Stimulated activated naive CD8-positive, alpha-beta T cell treated with anti-CD3 and anti-CD28 coated beads, Interleukin-15, Interleukin-2, amounts not matched to agents 100 ng/mL and 50 ng/mL, for 24 hours (primary cell): Measurements from ENCODE around the gene TDRD9.
A peak's percentile ranks its signal among the peaks of the same experiment; 100 is the strongest.
"Not testable (repeated sequence)": the region's sequence is repeated elsewhere in the genome, so short reads cannot be mapped to it uniquely, and the experiment has no call there.

Source experiments
- H3K27ac Mint-ChIP-seq: one replicate; pipeline ENCODE4 v1.8.0; 2021; ENCODE audit warnings: mild to moderate bottlenecking, mixed read lengths
- H3K27me3 Mint-ChIP-seq: one replicate; pipeline ENCODE4 v1.8.0; 2021; ENCODE audit warnings: mixed read lengths
- H3K36me3 Mint-ChIP-seq: one replicate; pipeline ENCODE4 v1.8.0; 2021; ENCODE audit warnings: low read depth, mixed read lengths
- H3K4me1 Mint-ChIP-seq: one replicate; pipeline ENCODE4 v1.8.0; 2021; ENCODE audit warnings: low read depth, mixed read lengths
- H3K4me3 Mint-ChIP-seq: one replicate; pipeline ENCODE4 v1.8.0; 2021; ENCODE audit warnings: mild to moderate bottlenecking, mixed read lengths
- H3K9me3 Mint-ChIP-seq: one replicate; pipeline ENCODE4 v1.8.0; 2021; ENCODE audit warnings: mixed read lengths

The TDRD9 gene

GRCh38 chr14:103973354-103973753, 45.1 kb downstream of the TDRD9 start:
- Mint-ChIP-seq H3K4me3 (no peak overlapping the region), H3K36me3 (no peaks in the 10 kb centered on the region), H3K4me1 (no peaks in the 10 kb centered on the region), H3K27ac (no peak overlapping the region), H3K27me3 (no peaks in the 10 kb centered on the region), H3K9me3 (no peaks in the 10 kb centered on the region)

GRCh38 chr14:103974575-103974974, 46.3 kb downstream of the TDRD9 start:
- Mint-ChIP-seq H3K36me3 (no peaks in the 10 kb centered on the region), H3K4me3 (no peak overlapping the region), H3K27me3 (no peaks in the 10 kb centered on the region), H3K9me3 (no peaks in the 10 kb centered on the region), H3K27ac (no peak overlapping the region), H3K4me1 (no peaks in the 10 kb centered on the region)

GRCh38 chr14:103980623-103981238, 52.5 kb downstream of the TDRD9 start:
- H3K4me3 Mint-ChIP-seq, H3K9me3 Mint-ChIP-seq, H3K27ac Mint-ChIP-seq, H3K36me3 Mint-ChIP-seq, H3K4me1 Mint-ChIP-seq: not testable (repeated sequence)
- H3K27me3 Mint-ChIP-seq, result peaks cover 13% of the 10 kb centered on the region

- Mint-ChIP-seq H3K27me3 (peaks cover 25% of the 10 kb centered on the region), H3K4me3 (no peak overlapping the region), H3K27ac (no peak overlapping the region), H3K9me3 (peaks cover 7% of the 10 kb centered on the region), H3K4me1 (no peaks in the 10 kb centered on the region), H3K36me3 (peaks cover 3% of the 10 kb centered on the region)
These were observed 55.9 kb downstream of the TDRD9 start for GRCh38 chr14:103984196-103984595.

DNA sequence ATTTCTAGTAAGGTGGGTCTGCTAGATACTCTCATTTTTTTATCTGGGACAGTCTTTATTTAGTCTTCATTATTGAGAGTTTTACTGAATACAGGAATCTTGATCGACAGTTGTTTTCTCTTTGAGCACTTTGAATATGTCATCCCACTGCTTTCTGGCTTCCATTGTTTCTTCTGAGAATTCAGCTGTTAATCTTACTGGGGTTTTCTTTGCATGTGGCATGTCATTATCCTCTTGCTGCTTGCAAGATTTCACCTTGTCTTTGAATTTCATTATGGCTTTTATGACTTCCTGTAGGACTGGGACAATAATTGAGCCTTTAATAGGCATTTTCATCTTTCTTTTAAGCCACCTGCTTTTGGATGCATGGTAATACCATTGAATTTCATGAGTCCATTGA, 60.8 kb downstream of the TDRD9 start:
- Mint-ChIP-seq H3K36me3 (peaks cover 5% of the 10 kb centered on the region), H3K4me3 (no peak overlapping the region), H3K9me3 (peaks cover 10% of the 10 kb centered on the region), H3K4me1 (no peaks in the 10 kb centered on the region), H3K27me3 (peaks cover 33% of the 10 kb centered on the region), H3K27ac (no peak overlapping the region)

GRCh38 chr14:103989964-103990363, 61.7 kb downstream of the TDRD9 start:
- H3K36me3 Mint-ChIP-seq, result peaks cover 5% of the 10 kb centered on the region

DNA sequence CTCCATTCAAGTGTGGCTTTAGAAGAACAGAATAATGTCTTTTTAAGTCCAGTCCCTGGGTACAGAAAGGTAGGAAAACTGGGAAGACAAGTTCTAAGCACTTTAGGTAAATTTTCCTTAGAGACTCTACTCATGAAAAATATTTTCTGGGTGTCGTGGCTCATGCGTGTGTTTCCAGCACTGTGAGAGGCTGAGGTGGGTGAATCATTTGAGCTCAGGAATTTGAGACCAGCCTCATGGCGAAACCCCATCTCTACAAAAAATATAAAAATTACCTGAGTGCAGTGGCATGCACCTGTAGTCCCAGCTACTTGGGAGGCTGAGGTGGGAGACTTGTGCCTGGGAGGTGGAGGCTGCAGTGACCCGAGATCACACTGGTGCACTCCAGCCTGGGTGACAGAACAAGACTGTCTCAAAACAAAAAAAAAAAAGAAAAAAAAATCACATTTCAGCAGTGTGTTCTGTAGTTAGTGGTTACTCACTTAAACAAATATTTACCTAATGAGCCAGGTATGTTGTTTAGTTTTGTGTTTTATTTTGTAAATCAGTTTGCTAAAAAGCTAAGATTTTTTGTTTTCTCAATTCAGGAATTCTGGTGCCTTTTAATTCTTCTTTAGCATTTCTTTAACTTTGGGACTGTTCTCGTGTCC, 66.4 kb downstream of the TDRD9 start:
- no peak overlapping the region for H3K4me3 Mint-ChIP-seq
- H3K27ac Mint-ChIP-seq, result no peak overlapping the region
- no peaks in the 10 kb centered on the region for H3K4me1 Mint-ChIP-seq
- H3K36me3 Mint-ChIP-seq, result no peaks in the 10 kb centered on the region
- H3K27me3 Mint-ChIP-seq, result peaks cover 15% of the 10 kb centered on the region
- no peaks in the 10 kb centered on the region for H3K9me3 Mint-ChIP-seq

More at GRCh38 chr14:103989964-103990363, 61.7 kb downstream of the TDRD9 start:
- Mint-ChIP-seq H3K27me3 (peaks cover 31% of the 10 kb centered on the region), H3K27ac (no peak overlapping the region), H3K4me1 (no peaks in the 10 kb centered on the region), H3K4me3 (no peak overlapping the region), H3K9me3 (peaks cover 10% of the 10 kb centered on the region)

DNA sequence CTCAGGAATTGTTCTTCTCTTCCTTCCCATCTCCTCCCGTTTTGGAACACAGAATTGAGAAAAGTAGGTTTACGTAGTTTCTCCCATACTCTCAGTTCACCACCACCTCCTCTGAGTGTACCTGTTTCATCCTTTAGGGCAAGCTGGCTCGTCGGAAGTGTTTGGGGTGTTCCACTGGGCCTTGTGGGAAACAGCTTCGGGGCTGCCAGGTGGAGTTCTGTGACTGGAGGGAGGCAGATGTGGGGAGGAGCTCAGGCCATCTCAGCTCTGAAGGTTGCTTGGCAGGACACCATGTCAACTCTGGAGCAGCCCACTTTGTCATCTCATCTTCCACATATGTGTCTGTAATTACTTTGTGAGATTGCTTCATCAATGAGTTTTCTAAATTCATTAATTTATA, 67.6 kb downstream of the TDRD9 start:
- Mint-ChIP-seq H3K9me3 (no peaks in the 10 kb centered on the region), H3K27me3 (peaks cover 9% of the 10 kb centered on the region), H3K27ac (no peak overlapping the region), H3K4me1 (no peaks in the 10 kb centered on the region), H3K36me3 (no peaks in the 10 kb centered on the region), H3K4me3 (no peak overlapping the region)

DNA sequence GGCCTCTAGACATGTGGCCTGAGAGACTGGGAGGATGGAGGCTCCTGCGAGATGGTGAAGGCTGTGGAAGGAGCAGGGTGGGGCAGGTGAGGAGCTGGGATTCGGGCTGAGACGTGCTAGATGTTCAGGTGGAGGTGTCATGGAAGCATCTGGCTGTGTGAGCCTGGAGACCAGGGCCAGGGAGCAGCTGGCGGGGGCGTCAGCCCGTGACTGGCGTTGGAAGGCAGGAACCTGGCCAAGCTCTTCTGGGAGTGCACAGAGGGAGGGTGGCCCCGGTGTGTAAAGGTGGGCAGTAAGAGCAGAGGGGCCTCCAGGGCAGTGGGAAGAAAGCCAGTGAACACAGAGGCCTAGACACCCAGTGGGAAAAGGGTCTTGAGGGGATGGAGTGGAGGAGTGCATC, 69.1 kb downstream of the TDRD9 start:
- Mint-ChIP-seq H3K9me3 (no peaks in the 10 kb centered on the region), H3K36me3 (no peaks in the 10 kb centered on the region), H3K4me1 (no peaks in the 10 kb centered on the region), H3K27ac (no peak overlapping the region), H3K27me3 (peaks cover 13% of the 10 kb centered on the region), H3K4me3 (no peak overlapping the region)

DNA sequence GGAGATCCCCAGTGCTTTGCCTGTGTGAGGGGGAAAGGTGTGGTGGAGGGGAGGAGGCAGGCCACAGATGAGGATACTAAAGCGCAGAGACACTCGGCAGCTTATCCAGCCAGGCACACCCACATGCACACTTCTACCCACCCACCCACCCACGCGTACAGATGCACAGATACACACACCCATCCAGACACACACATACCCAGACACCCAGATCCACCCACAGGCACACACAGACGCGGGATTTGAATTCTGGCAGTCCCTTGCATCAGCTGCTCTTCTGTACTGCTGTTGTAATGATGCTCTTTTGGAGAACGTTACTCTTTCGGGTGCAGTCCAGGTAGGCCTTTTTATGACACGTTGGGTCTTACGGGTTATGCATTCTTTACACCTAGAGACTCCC, 69.8 kb downstream of the TDRD9 start:
- H3K9me3 Mint-ChIP-seq, result no peaks in the 10 kb centered on the region
- no peak overlapping the region for H3K27ac Mint-ChIP-seq
- H3K36me3 Mint-ChIP-seq, result no peaks in the 10 kb centered on the region
- H3K27me3 Mint-ChIP-seq, result peaks cover 13% of the 10 kb centered on the region
- H3K4me1 Mint-ChIP-seq, result no peaks in the 10 kb centered on the region
- H3K4me3 Mint-ChIP-seq, result no peak overlapping the region

- H3K4me3 Mint-ChIP-seq, result no peak overlapping the region
- no peak overlapping the region for H3K27ac Mint-ChIP-seq
- H3K9me3 Mint-ChIP-seq, result no peaks in the 10 kb centered on the region
- no peaks in the 10 kb centered on the region for H3K4me1 Mint-ChIP-seq
- no peaks in the 10 kb centered on the region for H3K36me3 Mint-ChIP-seq
- peaks cover 8% of the 10 kb centered on the region for H3K27me3 Mint-ChIP-seq
These were observed 71.7 kb downstream of the TDRD9 start for GRCh38 chr14:103999795-104000440.

- no peaks in the 10 kb centered on the region for H3K4me1 Mint-ChIP-seq
- no peaks in the 10 kb centered on the region for H3K9me3 Mint-ChIP-seq
- H3K27ac Mint-ChIP-seq, result no peak overlapping the region
- no peak overlapping the region for H3K4me3 Mint-ChIP-seq
- H3K36me3 Mint-ChIP-seq, result no peaks in the 10 kb centered on the region
- H3K27me3 Mint-ChIP-seq, result peaks cover 13% of the 10 kb centered on the region
These were observed 72.7 kb downstream of the TDRD9 start for GRCh38 chr14:104001003-104001402.

- Mint-ChIP-seq H3K36me3 (no peaks in the 10 kb centered on the region), H3K27me3 (peaks cover 18% of the 10 kb centered on the region), H3K4me3 (no peak overlapping the region), H3K9me3 (no peaks in the 10 kb centered on the region), H3K27ac (no peak overlapping the region), H3K4me1 (no peaks in the 10 kb centered on the region)
These were observed 75.4 kb downstream of the TDRD9 start for GRCh38 chr14:104003616-104004015.

- Mint-ChIP-seq H3K27me3 (peaks cover 14% of the 10 kb centered on the region), H3K36me3 (no peaks in the 10 kb centered on the region), H3K4me1 (no peaks in the 10 kb centered on the region), H3K9me3 (no peaks in the 10 kb centered on the region), H3K4me3 (no peak overlapping the region), H3K27ac (peak overlapping the region; percentile 16)
These were observed 76.6 kb downstream of the TDRD9 start for GRCh38 chr14:104004849-104005248.

DNA sequence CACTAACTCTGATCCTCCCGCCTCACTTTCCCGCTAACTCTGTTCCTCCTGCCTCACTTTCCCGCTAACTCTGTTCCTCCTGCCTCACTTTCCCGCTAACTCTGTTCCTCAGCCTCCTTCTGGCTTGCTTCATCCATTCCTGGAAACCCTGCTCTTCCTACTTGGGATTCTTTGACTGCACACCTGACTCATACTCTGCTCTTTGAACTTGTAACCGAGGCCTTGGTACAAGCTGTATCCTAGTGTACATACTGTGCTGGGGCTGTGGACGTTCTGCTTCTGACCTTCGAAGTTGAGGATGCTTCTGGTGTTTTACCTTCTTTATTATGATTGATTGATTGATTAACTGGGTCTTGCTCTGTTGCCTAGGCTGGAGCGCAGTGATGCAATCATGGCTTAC, 77.2 kb downstream of the TDRD9 start:
- no peaks in the 10 kb centered on the region for H3K9me3 Mint-ChIP-seq
- no peaks in the 10 kb centered on the region for H3K36me3 Mint-ChIP-seq
- H3K4me1 Mint-ChIP-seq, result no peaks in the 10 kb centered on the region

More for the DNA sequence above, 77.2 kb downstream of the TDRD9 start:
- H3K27ac Mint-ChIP-seq, result no peak overlapping the region
- no peak overlapping the region for H3K4me3 Mint-ChIP-seq
- peaks cover 14% of the 10 kb centered on the region for H3K27me3 Mint-ChIP-seq
